HG03457 (cell line): ENCODE measurements around the gene NOG.
A peak's percentile ranks its signal among the peaks of the same experiment; 100 is the strongest.

Source experiments
- ATAC-seq: cut with Tn5 transposase; IDR thresholded peaks from one replicate; pipeline ENCODE4 v1.9.1; 2021; ENCODE audit warnings: moderate number of reproducible peaks; ENCODE audit not compliant: unreplicated experiment

NOG gene

GRCh38 chr17:56593646-56594319 is at the start of gene NOG:
NOG (plus strand) TSS chr17:56593699; CDS start chr17:56594224, 525 bp downstream.
- no peak for ATAC-seq

GRCh38 chr17:56545106-56545505 is 48.4 kb upstream of the NOG start:
- ATAC-seq, result no peak

- no peak for ATAC-seq
These were observed 47.6 kb upstream of the NOG start for GRCh38 chr17:56545930-56546329.

GRCh38 chr17:56548661-56549060 is 44.8 kb upstream of the NOG start:
- no peak for ATAC-seq

GRCh38 chr17:56549501-56549900 is 44.0 kb upstream of the NOG start:
- ATAC-seq, result no peak

GRCh38 chr17:56557682-56558081 is 35.8 kb upstream of the NOG start:
- no peak for ATAC-seq

GRCh38 chr17:56558088-56558487 is 35.4 kb upstream of the NOG start:
- no peak for ATAC-seq

GRCh38 chr17:56570199-56570598 is 23.3 kb upstream of the NOG start:
- no peak for ATAC-seq

GRCh38 chr17:56571456-56571855 is 22.0 kb upstream of the NOG start:
- no peak for ATAC-seq

- ATAC-seq, result no peak
These were observed 16.2 kb upstream of the NOG start for GRCh38 chr17:56577190-56577842.

GRCh38 chr17:56577843-56578204 is 15.7 kb upstream of the NOG start:
- no peak for ATAC-seq

- no peak for ATAC-seq
These were observed 11.6 kb upstream of the NOG start for GRCh38 chr17:56581635-56582627.

- ATAC-seq, result no peak
These were observed 9.7 kb upstream of the NOG start for GRCh38 chr17:56583772-56584171.

- no peak for ATAC-seq
These were observed 6.2 kb upstream of the NOG start for GRCh38 chr17:56587298-56587697.

- peak; percentile 58 for ATAC-seq
These were observed 913 bp upstream of the NOG start for GRCh38 chr17:56592487-56593085.

GRCh38 chr17:56593086-56593645 is 333 bp upstream of the NOG start:
- ATAC-seq, result no peak

- ATAC-seq, result no peak
These were observed 1.0 kb downstream of the NOG start for GRCh38 chr17:56594320-56595107.

GRCh38 chr17:56595108-56595418 is 1.6 kb downstream of the NOG start:
- ATAC-seq, result no peak

GRCh38 chr17:56595831-56596690 is 2.6 kb downstream of the NOG start:
- no peak for ATAC-seq
